Activated T-cell treated with anti-CD3 and anti-CD28 coated beads, Interleukin-2, amount 50 U/mL, for 48 hours (primary cell): ENCODE measurements around the gene MAGI3.
"Not testable (repeated sequence)": the region's sequence is repeated elsewhere in the genome, so short reads cannot be mapped to it uniquely, and the experiment has no call there.

Experiments
- DNase-seq, 2 experiments: peaks; one replicate each; pipeline ENCODE4 v3.0.0-alpha.2; 2020

The MAGI3 gene

GRCh38 chr1:113587475-113587874 lies 197.2 kb downstream of the MAGI3 start:
- DNase-seq = no peak

- DNase-seq = no peak
Observed at GRCh38 chr1:113592230-113592629, 201.9 kb downstream of the MAGI3 start.

GRCh38 chr1:113593550-113594297 lies 203.4 kb downstream of the MAGI3 start:
- DNase-seq = no peak

- DNase-seq = not testable (repeated sequence)
Observed at GRCh38 chr1:113604466-113604865, 214.2 kb downstream of the MAGI3 start.

- DNase-seq = no peak
Observed at GRCh38 chr1:113605146-113605545, 214.8 kb downstream of the MAGI3 start.

- DNase-seq = no peak
Observed at GRCh38 chr1:113608399-113608798, 218.1 kb downstream of the MAGI3 start.

GRCh38 chr1:113610372-113610771 lies 220.1 kb downstream of the MAGI3 start:
- no peak for DNase-seq

GRCh38 chr1:113615425-113615824 lies 225.1 kb downstream of the MAGI3 start:
- DNase-seq = no peak

- no peak for DNase-seq
Observed at GRCh38 chr1:113616156-113616555, 225.8 kb downstream of the MAGI3 start.

- DNase-seq = no peak
Observed at GRCh38 chr1:113617438-113618141, 227.3 kb downstream of the MAGI3 start.

- no peak for DNase-seq
Observed at GRCh38 chr1:113628997-113629396, 238.7 kb downstream of the MAGI3 start.

- DNase-seq = no peak
Observed at GRCh38 chr1:113630340-113631327, 240.3 kb downstream of the MAGI3 start.

GRCh38 chr1:113641396-113641795 lies 251.1 kb downstream of the MAGI3 start:
- no peak for DNase-seq

- no peak for DNase-seq
Observed at GRCh38 chr1:113647164-113647563, 256.8 kb downstream of the MAGI3 start.

- DNase-seq = no peak
Observed at GRCh38 chr1:113648478-113648877, 258.2 kb downstream of the MAGI3 start.

GRCh38 chr1:113652771-113653170 lies 262.5 kb downstream of the MAGI3 start:
- DNase-seq = no peak

- DNase-seq = no peak
Observed at GRCh38 chr1:113653741-113654140, 263.4 kb downstream of the MAGI3 start.

GRCh38 chr1:113654883-113655282 lies 264.6 kb downstream of the MAGI3 start:
- no peak for DNase-seq

- no peak for DNase-seq
Observed at GRCh38 chr1:113657126-113657525, 266.8 kb downstream of the MAGI3 start.

GRCh38 chr1:113657556-113658063 lies 267.3 kb downstream of the MAGI3 start:
- no peak for DNase-seq

- DNase-seq = no peak
Observed at GRCh38 chr1:113659035-113659434, 268.7 kb downstream of the MAGI3 start.

GRCh38 chr1:113659556-113659955 lies 269.2 kb downstream of the MAGI3 start:
- no peak for DNase-seq

- no peak for DNase-seq
Observed at GRCh38 chr1:113660088-113660487, 269.8 kb downstream of the MAGI3 start.
